IPS-18a (cell line): Measurements from ENCODE around the gene DOCK2.

Experiments
- H3K27ac ChIP-seq: one replicate; pipeline ENCODE4 v1.5.1; 2013; ENCODE audit warnings: low read length
- H3K27me3 ChIP-seq: one replicate; pipeline ENCODE4 v1.6.1; 2013; ENCODE audit warnings: mild to moderate bottlenecking, low read length; ENCODE audit not compliant: control insufficient read depth, insufficient read depth
- H3K36me3 ChIP-seq: one replicate; pipeline ENCODE4 v1.6.1; 2013; ENCODE audit warnings: low read depth, low read length; ENCODE audit not compliant: control insufficient read depth
- H3K4me1 ChIP-seq: one replicate; pipeline ENCODE4 v1.6.1; 2013; ENCODE audit warnings: low read depth, low read length; ENCODE audit not compliant: control insufficient read depth
- H3K4me3 ChIP-seq: one replicate; pipeline ENCODE4 v1.5.1; 2013; ENCODE audit warnings: low read length
- H3K9ac ChIP-seq: one replicate; pipeline ENCODE4 v1.6.1; 2013; ENCODE audit warnings: mild to moderate bottlenecking, low read length, moderate library complexity
- H3K9me3 ChIP-seq: one replicate; pipeline ENCODE4 v1.6.1; 2013; ENCODE audit warnings: low read depth, low read length; ENCODE audit not compliant: control insufficient read depth

DOCK2 gene

GRCh38 chr5:170056561-170057267, 419.6 kb downstream of the DOCK2 start:
- Histone ChIP-seq H3K9me3 (no peaks in the 10 kb centered on the region), H3K9ac (no peak overlapping the region), H3K4me3 (no peak overlapping the region), H3K36me3 (no peaks in the 10 kb centered on the region), H3K27ac (no peak overlapping the region), H3K27me3 (no peaks in the 10 kb centered on the region), H3K4me1 (no peaks in the 10 kb centered on the region)

- Histone ChIP-seq H3K4me1 (no peaks in the 10 kb centered on the region), H3K4me3 (no peak overlapping the region), H3K9me3 (no peaks in the 10 kb centered on the region), H3K36me3 (no peaks in the 10 kb centered on the region), H3K27me3 (no peaks in the 10 kb centered on the region), H3K27ac (no peak overlapping the region), H3K9ac (no peak overlapping the region)
Observed at GRCh38 chr5:170057311-170057710, 420.2 kb downstream of the DOCK2 start.

GRCh38 chr5:170059221-170059620, 422.1 kb downstream of the DOCK2 start:
- no peak overlapping the region for H3K9ac ChIP-seq
- H3K27me3 ChIP-seq: no peaks in the 10 kb centered on the region
- no peak overlapping the region for H3K4me3 ChIP-seq
- H3K4me1 ChIP-seq: no peaks in the 10 kb centered on the region
- H3K36me3 ChIP-seq: no peaks in the 10 kb centered on the region
- H3K27ac ChIP-seq: no peak overlapping the region
- H3K9me3 ChIP-seq: no peaks in the 10 kb centered on the region

- no peaks in the 10 kb centered on the region for H3K36me3 ChIP-seq
- H3K4me1 ChIP-seq: peaks cover 4% of the 10 kb centered on the region
- no peaks in the 10 kb centered on the region for H3K9me3 ChIP-seq
- H3K9ac ChIP-seq: no peak overlapping the region
- H3K4me3 ChIP-seq: no peak overlapping the region
- H3K27me3 ChIP-seq: no peaks in the 10 kb centered on the region
- no peak overlapping the region for H3K27ac ChIP-seq
Observed at GRCh38 chr5:170067152-170067551, 430.1 kb downstream of the DOCK2 start.

- Histone ChIP-seq H3K9ac (no peak overlapping the region), H3K9me3 (no peaks in the 10 kb centered on the region), H3K4me1 (peaks cover 4% of the 10 kb centered on the region), H3K4me3 (no peak overlapping the region), H3K27me3 (no peaks in the 10 kb centered on the region), H3K27ac (no peak overlapping the region), H3K36me3 (no peaks in the 10 kb centered on the region)
Observed at GRCh38 chr5:170067574-170068170, 430.6 kb downstream of the DOCK2 start.

GRCh38 chr5:170069512-170069911, 432.4 kb downstream of the DOCK2 start:
- Histone ChIP-seq H3K27me3 (no peaks in the 10 kb centered on the region), H3K4me3 (no peak overlapping the region), H3K27ac (no peak overlapping the region), H3K36me3 (no peaks in the 10 kb centered on the region), H3K9me3 (no peaks in the 10 kb centered on the region), H3K9ac (no peak overlapping the region), H3K4me1 (peaks cover 4% of the 10 kb centered on the region)

- H3K27ac ChIP-seq: no peak overlapping the region
- no peak overlapping the region for H3K9ac ChIP-seq
- no peaks in the 10 kb centered on the region for H3K27me3 ChIP-seq
- H3K36me3 ChIP-seq: no peaks in the 10 kb centered on the region
- H3K4me1 ChIP-seq: peaks cover 4% of the 10 kb centered on the region
- H3K4me3 ChIP-seq: no peak overlapping the region
- H3K9me3 ChIP-seq: no peaks in the 10 kb centered on the region
Observed at GRCh38 chr5:170070556-170071412, 433.7 kb downstream of the DOCK2 start.

- Histone ChIP-seq H3K4me1 (peaks cover 4% of the 10 kb centered on the region), H3K27me3 (no peaks in the 10 kb centered on the region), H3K9me3 (no peaks in the 10 kb centered on the region), H3K36me3 (no peaks in the 10 kb centered on the region), H3K9ac (no peak overlapping the region), H3K4me3 (no peak overlapping the region), H3K27ac (no peak overlapping the region)
Observed at GRCh38 chr5:170071748-170072147, 434.7 kb downstream of the DOCK2 start.

GRCh38 chr5:170075696-170076095, 438.6 kb downstream of the DOCK2 start:
- peaks cover under 1% of the 10 kb centered on the region for H3K4me1 ChIP-seq
- H3K27me3 ChIP-seq: no peaks in the 10 kb centered on the region
- no peak overlapping the region for H3K27ac ChIP-seq
- no peak overlapping the region for H3K9ac ChIP-seq
- H3K4me3 ChIP-seq: no peak overlapping the region
- H3K36me3 ChIP-seq: no peaks in the 10 kb centered on the region
- no peaks in the 10 kb centered on the region for H3K9me3 ChIP-seq

- Histone ChIP-seq H3K27ac (no peak overlapping the region), H3K4me1 (no peaks in the 10 kb centered on the region), H3K27me3 (no peaks in the 10 kb centered on the region), H3K9me3 (no peaks in the 10 kb centered on the region), H3K36me3 (no peaks in the 10 kb centered on the region), H3K9ac (no peak overlapping the region), H3K4me3 (no peak overlapping the region)
Observed at GRCh38 chr5:170076211-170076610, 439.1 kb downstream of the DOCK2 start.

GRCh38 chr5:170076739-170077138, 439.7 kb downstream of the DOCK2 start:
- Histone ChIP-seq H3K4me1 (no peaks in the 10 kb centered on the region), H3K27me3 (no peaks in the 10 kb centered on the region), H3K9me3 (no peaks in the 10 kb centered on the region)

More at GRCh38 chr5:170076739-170077138, 439.7 kb downstream of the DOCK2 start:
- Histone ChIP-seq H3K9ac (no peak overlapping the region), H3K36me3 (no peaks in the 10 kb centered on the region), H3K4me3 (no peak overlapping the region), H3K27ac (no peak overlapping the region)
